IPS DF 6.9 (cell line): ENCODE data around the gene SLC2A1.

Experiments
- DNase-seq: peaks from one replicate; pipeline ENCODE4 v3.0.0-alpha.2; 2013; ENCODE audit warnings: low read depth, low spot score
- H3K27ac ChIP-seq: one replicate; pipeline ENCODE4 v1.5.1; 2013; ENCODE audit warnings: low read length, control low read depth
- H3K27me3 ChIP-seq: 2 replicates; pipeline ENCODE4 v1.6.1; 2013; ENCODE audit warnings: mild to moderate bottlenecking, low read length; ENCODE audit not compliant: control insufficient read depth, insufficient read depth
- H3K36me3 ChIP-seq: 2 replicates; pipeline ENCODE4 v1.6.1; 2013; ENCODE audit warnings: low read length; ENCODE audit not compliant: control insufficient read depth, insufficient read depth
- H3K4me1 ChIP-seq: 2 replicates; pipeline ENCODE4 v1.6.1; 2013; ENCODE audit warnings: low read length; ENCODE audit not compliant: control insufficient read depth, insufficient read depth
- H3K4me3 ChIP-seq: 2 replicates; pipeline ENCODE4 v1.5.1; 2013; ENCODE audit warnings: mild to moderate bottlenecking, low read length
- H3K9me3 ChIP-seq: 2 replicates; pipeline ENCODE4 v1.6.1; 2013; ENCODE audit warnings: low read length, inconsistent platforms; ENCODE audit not compliant: control insufficient read depth, insufficient read depth
- WGBS: extraction: QIAGEN DNeasy Blood & Tissue Kit; methylation state at CpG from one replicate; pipeline ENCODE4 v1.1.7; 2013; ENCODE audit warnings: mixed read lengths, missing lambda C conversion rate; ENCODE audit not compliant: insufficient read length, insufficient coverage; 5-methylcytosine and 5-hydroxymethylcytosine counted together

Gene SLC2A1

GRCh38 chr1:42968654-42969053 is 10.0 kb upstream of the SLC2A1 start:
- Histone ChIP-seq H3K27me3 (no peaks in the 10 kb centered on the region), H3K27ac (no peak overlapping the region), H3K4me3 (no peak overlapping the region), H3K36me3 (peaks cover 6% of the 10 kb centered on the region; the same call in 1 of the 2 replicates), H3K9me3 (no peaks in the 10 kb centered on the region), H3K4me1 (peaks cover 2% of the 10 kb centered on the region; the same call in 1 of the 2 replicates)
- WGBS, result no CpG with 5 or more reads among the region's 3 CpGs
- no peak for DNase-seq

- Histone ChIP-seq H3K27me3 (no peaks in the 10 kb centered on the region), H3K27ac (no peak overlapping the region), H3K36me3 (peaks cover 3% of the 10 kb centered on the region; the same call in 1 of the 2 replicates), H3K9me3 (no peaks in the 10 kb centered on the region), H3K4me1 (peaks cover 10% of the 10 kb centered on the region), H3K4me3 (no peak overlapping the region)
- DNase-seq, result no peak
- WGBS, result no CpG with 5 or more reads among the region's 10 CpGs
Measured at GRCh38 chr1:42966688-42967612, 8.3 kb upstream of the SLC2A1 start.

GRCh38 chr1:42965378-42965777 is 6.7 kb upstream of the SLC2A1 start:
- no peak for DNase-seq
- no peak overlapping the region for H3K4me3 ChIP-seq
- H3K27ac ChIP-seq, result no peak overlapping the region
- no peaks in the 10 kb centered on the region for H3K36me3 ChIP-seq
- no peaks in the 10 kb centered on the region for H3K27me3 ChIP-seq
- WGBS, result no CpG with 5 or more reads among the region's 1 CpG
- peaks cover 15% of the 10 kb centered on the region for H3K4me1 ChIP-seq
- H3K9me3 ChIP-seq, result no peaks in the 10 kb centered on the region

- H3K4me1 ChIP-seq, result peaks cover 16% of the 10 kb centered on the region
- no CpG with 5 or more reads among the region's 19 CpGs for WGBS
Measured at GRCh38 chr1:42964044-42964812, 5.6 kb upstream of the SLC2A1 start.

GRCh38 chr1:42963378-42964043 is 4.8 kb upstream of the SLC2A1 start:
- no peak for DNase-seq
- H3K4me3 ChIP-seq, result no peak overlapping the region
- H3K4me1 ChIP-seq, result peaks cover 16% of the 10 kb centered on the region
- no peaks in the 10 kb centered on the region for H3K9me3 ChIP-seq
- H3K27me3 ChIP-seq, result no peaks in the 10 kb centered on the region
- H3K36me3 ChIP-seq, result no peaks in the 10 kb centered on the region
- H3K27ac ChIP-seq, result peak overlapping the region; percentile 1
- WGBS, result no CpG with 5 or more reads among the region's 9 CpGs

More at GRCh38 chr1:42964044-42964812, 5.6 kb upstream of the SLC2A1 start:
- Histone ChIP-seq H3K9me3 (no peaks in the 10 kb centered on the region), H3K27ac (no peak overlapping the region), H3K36me3 (no peaks in the 10 kb centered on the region), H3K27me3 (no peaks in the 10 kb centered on the region), H3K4me3 (no peak overlapping the region)
- no peak for DNase-seq

- no CpG with 5 or more reads among the region's 13 CpGs for WGBS
- Histone ChIP-seq H3K27me3 (no peaks in the 10 kb centered on the region), H3K4me1 (peaks cover 16% of the 10 kb centered on the region), H3K4me3 (no peak overlapping the region), H3K27ac (peak overlapping the region; percentile 33), H3K9me3 (no peaks in the 10 kb centered on the region), H3K36me3 (no peaks in the 10 kb centered on the region)
- DNase-seq, result peak; percentile 61
Measured at GRCh38 chr1:42962641-42963377, 4.1 kb upstream of the SLC2A1 start.

GRCh38 chr1:42961312-42962091 is 2.8 kb upstream of the SLC2A1 start:
- no peak overlapping the region for H3K4me3 ChIP-seq
- no peak for DNase-seq
- H3K4me1 ChIP-seq, result peaks cover 17% of the 10 kb centered on the region
- no peaks in the 10 kb centered on the region for H3K9me3 ChIP-seq
- no peaks in the 10 kb centered on the region for H3K36me3 ChIP-seq
- no peaks in the 10 kb centered on the region for H3K27me3 ChIP-seq
- no CpG with 5 or more reads among the region's 6 CpGs for WGBS
- no peak overlapping the region for H3K27ac ChIP-seq

GRCh38 chr1:42960566-42961311 is 2.1 kb upstream of the SLC2A1 start:
- no peaks in the 10 kb centered on the region for H3K9me3 ChIP-seq
- H3K4me3 ChIP-seq, result no peak overlapping the region

GRCh38 chr1:42960122-42960390 is 1.4 kb upstream of the SLC2A1 start:
- Histone ChIP-seq H3K4me3 (no peak overlapping the region; the same call in 1 of the 2 replicates), H3K27ac (no peak overlapping the region)
- WGBS, result no CpG with 5 or more reads among the region's 1 CpG

More at GRCh38 chr1:42960566-42961311, 2.1 kb upstream of the SLC2A1 start:
- no peak overlapping the region for H3K27ac ChIP-seq
- H3K36me3 ChIP-seq, result no peaks in the 10 kb centered on the region
- peaks cover 17% of the 10 kb centered on the region for H3K4me1 ChIP-seq
- no peaks in the 10 kb centered on the region for H3K27me3 ChIP-seq
- DNase-seq, result no peak
- WGBS, result no CpG with 5 or more reads among the region's 9 CpGs

More at GRCh38 chr1:42960122-42960390, 1.4 kb upstream of the SLC2A1 start:
- Histone ChIP-seq H3K36me3 (no peaks in the 10 kb centered on the region), H3K27me3 (no peaks in the 10 kb centered on the region), H3K4me1 (peaks cover 17% of the 10 kb centered on the region), H3K9me3 (no peaks in the 10 kb centered on the region)
- DNase-seq, result no peak
